GM12892 (cell line): Measurements from ENCODE around the gene CD101.

Source experiments
- POLR2A ChIP-seq: IDR thresholded peaks from 2 replicates; pipeline ENCODE4 v1.6.1; 2011; ENCODE audit warnings: low read depth, low read length, control low read depth
- POLR2AphosphoS5 ChIP-seq: IDR thresholded peaks from 2 replicates; pipeline ENCODE4 v1.6.1; 2011; ENCODE audit warnings: low read depth, low read length, control low read depth
- TAF1 ChIP-seq: IDR thresholded peaks from 2 replicates; pipeline ENCODE4 v1.6.1; 2011; ENCODE audit warnings: low read depth, mild to moderate bottlenecking, control low read depth, low read length, borderline replicate concordance

GRCh38 chr1:117069220-117069844, 67.8 kb downstream of the CD101 start:
- TF ChIP-seq POLR2AphosphoS5 (no peak), POLR2A (no peak; the same call in 1 of the 2 replicates), TAF1 (no peak)
